Measurements from ENCODE around the gene JMJD8.

DNA sequence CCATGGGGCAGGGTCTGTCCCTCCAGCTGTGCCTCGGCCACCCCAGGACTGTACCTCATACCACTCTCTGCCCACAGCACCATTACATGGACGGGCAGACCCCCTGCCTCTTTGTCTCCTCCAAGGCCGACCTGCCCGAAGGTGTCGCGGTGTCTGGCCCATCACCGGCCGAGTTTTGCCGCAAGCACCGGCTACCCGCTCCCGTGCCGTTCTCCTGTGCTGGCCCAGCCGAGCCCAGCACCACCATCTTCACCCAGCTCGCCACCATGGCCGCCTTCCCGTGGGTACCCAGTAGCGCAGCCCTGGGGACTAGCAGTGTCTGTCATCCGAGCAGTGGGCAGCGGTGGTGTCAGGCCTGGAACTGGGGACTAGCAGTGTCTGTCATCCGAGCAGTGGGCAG is 11.3 kb downstream of the JMJD8 start:
- TF ChIP-seq, protein P1, sequence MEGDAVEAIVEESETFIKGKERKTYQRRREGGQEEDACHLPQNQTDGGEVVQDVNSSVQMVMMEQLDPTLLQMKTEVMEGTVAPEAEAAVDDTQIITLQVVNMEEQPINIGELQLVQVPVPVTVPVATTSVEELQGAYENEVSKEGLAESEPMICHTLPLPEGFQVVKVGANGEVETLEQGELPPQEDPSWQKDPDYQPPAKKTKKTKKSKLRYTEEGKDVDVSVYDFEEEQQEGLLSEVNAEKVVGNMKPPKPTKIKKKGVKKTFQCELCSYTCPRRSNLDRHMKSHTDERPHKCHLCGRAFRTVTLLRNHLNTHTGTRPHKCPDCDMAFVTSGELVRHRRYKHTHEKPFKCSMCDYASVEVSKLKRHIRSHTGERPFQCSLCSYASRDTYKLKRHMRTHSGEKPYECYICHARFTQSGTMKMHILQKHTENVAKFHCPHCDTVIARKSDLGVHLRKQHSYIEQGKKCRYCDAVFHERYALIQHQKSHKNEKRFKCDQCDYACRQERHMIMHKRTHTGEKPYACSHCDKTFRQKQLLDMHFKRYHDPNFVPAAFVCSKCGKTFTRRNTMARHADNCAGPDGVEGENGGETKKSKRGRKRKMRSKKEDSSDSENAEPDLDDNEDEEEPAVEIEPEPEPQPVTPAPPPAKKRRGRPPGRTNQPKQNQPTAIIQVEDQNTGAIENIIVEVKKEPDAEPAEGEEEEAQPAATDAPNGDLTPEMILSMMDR (IDR thresholded peaks at IDR 0.05) = no peak
- TF ChIP-seq POLR2A (IDR thresholded peaks at IDR 0.05) = no peak
